ENCODE measurements around the gene CT47B1. TPM values are rescaled to one million over a fixed set of nuclear protein-coding genes. Genes with fewer than 3 reads are reported as not detected.

The CT47B1 gene
- total and polyA plus RNA-seq, 10 of the 15 experiments (the other 5 are each of a cell fraction or from before 2014, with no cell fraction given): not detected

DNA sequence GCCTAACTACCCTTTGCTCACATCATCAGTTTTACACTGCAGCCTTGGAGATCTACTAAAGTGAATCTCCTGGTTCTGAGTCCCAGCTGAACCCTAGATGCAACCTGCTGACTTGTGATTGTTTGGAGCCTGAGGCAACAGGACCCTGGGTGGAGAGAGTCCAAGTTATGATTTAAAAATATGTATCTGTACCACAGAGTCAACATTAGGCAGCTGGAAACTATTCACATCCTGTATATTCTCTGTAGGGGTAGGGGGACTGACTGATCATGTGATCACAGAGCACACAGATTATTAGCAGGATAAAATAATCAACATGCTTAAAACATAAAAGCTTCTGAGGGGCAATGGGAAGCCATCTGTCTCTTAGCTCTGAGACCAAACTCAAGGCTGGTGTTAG, 52.1 kb downstream of the CT47B1 start (continued):
- TF ChIP-seq RUNX3 (IDR thresholded peaks at IDR 0.05; ENCODE audit: low read length) (no peak), CEBPB (IDR thresholded peaks at IDR 0.05; ENCODE audit: borderline replicate concordance in 1 of 2, low read depth in 2 of 2, low read length in 2 of 2) (no peak), ZNF274 (IDR thresholded peaks at IDR 0.05; ENCODE audit: insufficient read depth, insufficient read length) (no peak), ZZZ3 (IDR thresholded peaks at IDR 0.05; ENCODE audit: control insufficient read depth, insufficient read length, low read depth) (no peak), IKZF1 (conservative IDR thresholded peaks at IDR 0.05) (no peak)

Small RNAs within 50 kb of the gene (small RNA-seq; reads per million reads assigned to genes)
- gene AC008162.1: not detected

Other genes starting within 250 kb of the CT47B1 start
Only the 7 nearest of the 13 such genes appear.
- not detected in 2 replicates for gene CT47A11, start 61.3 kb upstream of the CT47B1 start, total RNA-seq (2014; rRNA removed)
- not detected in 2 replicates for gene CT47A11, start 61.3 kb upstream of the CT47B1 start, total RNA-seq (2014; rRNA removed; fragmentation: Illumina TruSeq; extraction: Trizol)
- gene CT47A11, start 61.3 kb upstream of the CT47B1 start, total RNA-seq (2021): not detected in 2 replicates
- not detected in 2 replicates for gene CT47A11, start 61.3 kb upstream of the CT47B1 start, polyA plus RNA-seq (2011; rRNA removed)
- gene CT47A11, start 61.3 kb upstream of the CT47B1 start, polyA plus RNA-seq (2014; fragmentation: Illumina TruSeq; extraction: Trizol): not detected in 2 replicates
- gene CT47A11, start 61.3 kb upstream of the CT47B1 start, polyA plus RNA-seq (2014; fragmentation: Nextera tagmentation; extraction: Ambion mirVana): not detected
- gene CT47A11, start 61.3 kb upstream of the CT47B1 start, polyA plus RNA-seq (2014; rRNA removed): not detected in 2 replicates
- not detected for gene CT47A11, start 61.3 kb upstream of the CT47B1 start, polyA plus RNA-seq (2016; fragmentation: Nextera tagmentation; extraction: Ambion mirVana)
- not detected in 2 replicates for gene CT47A10, start 66.2 kb upstream of the CT47B1 start, total RNA-seq (2014; rRNA removed)
- gene CT47A10, start 66.2 kb upstream of the CT47B1 start, total RNA-seq (2014; rRNA removed; fragmentation: Illumina TruSeq; extraction: Trizol): not detected in 2 replicates
- not detected in 2 replicates for gene CT47A10, start 66.2 kb upstream of the CT47B1 start, total RNA-seq (2021)
- gene CT47A10, start 66.2 kb upstream of the CT47B1 start, polyA plus RNA-seq (2011; rRNA removed): not detected in 2 replicates
- gene CT47A10, start 66.2 kb upstream of the CT47B1 start, polyA plus RNA-seq (2014; fragmentation: Illumina TruSeq; extraction: Trizol): not detected in 2 replicates
- gene CT47A10, start 66.2 kb upstream of the CT47B1 start, polyA plus RNA-seq (2014; fragmentation: Nextera tagmentation; extraction: Ambion mirVana): not detected
- not detected in 2 replicates for gene CT47A10, start 66.2 kb upstream of the CT47B1 start, polyA plus RNA-seq (2014; rRNA removed)
- gene CT47A10, start 66.2 kb upstream of the CT47B1 start, polyA plus RNA-seq (2016; fragmentation: Nextera tagmentation; extraction: Ambion mirVana): not detected
- gene CT47A9, start 71.0 kb upstream of the CT47B1 start, total RNA-seq (2014; rRNA removed): not detected in 2 replicates
- gene CT47A9, start 71.0 kb upstream of the CT47B1 start, total RNA-seq (2014; rRNA removed; fragmentation: Illumina TruSeq; extraction: Trizol): not detected in 2 replicates
- gene CT47A9, start 71.0 kb upstream of the CT47B1 start, total RNA-seq (2021): not detected in 2 replicates
- gene CT47A9, start 71.0 kb upstream of the CT47B1 start, polyA plus RNA-seq (2011; rRNA removed): not detected in 2 replicates
- not detected in 2 replicates for gene CT47A9, start 71.0 kb upstream of the CT47B1 start, polyA plus RNA-seq (2014; fragmentation: Illumina TruSeq; extraction: Trizol)
- gene CT47A9, start 71.0 kb upstream of the CT47B1 start, polyA plus RNA-seq (2014; fragmentation: Nextera tagmentation; extraction: Ambion mirVana): not detected
- not detected in 2 replicates for gene CT47A9, start 71.0 kb upstream of the CT47B1 start, polyA plus RNA-seq (2014; rRNA removed)
- gene CT47A9, start 71.0 kb upstream of the CT47B1 start, polyA plus RNA-seq (2016; fragmentation: Nextera tagmentation; extraction: Ambion mirVana): not detected
- gene CT47A8, start 75.9 kb upstream of the CT47B1 start, total RNA-seq (2014; rRNA removed): not detected in 2 replicates
- not detected in 2 replicates for gene CT47A8, start 75.9 kb upstream of the CT47B1 start, total RNA-seq (2014; rRNA removed; fragmentation: Illumina TruSeq; extraction: Trizol)
- gene CT47A8, start 75.9 kb upstream of the CT47B1 start, total RNA-seq (2021): not detected in 2 replicates
- gene CT47A8, start 75.9 kb upstream of the CT47B1 start, polyA plus RNA-seq (2011; rRNA removed): not detected in 2 replicates
- gene CT47A8, start 75.9 kb upstream of the CT47B1 start, polyA plus RNA-seq (2014; fragmentation: Illumina TruSeq; extraction: Trizol): not detected in 2 replicates
- gene CT47A8, start 75.9 kb upstream of the CT47B1 start, polyA plus RNA-seq (2014; fragmentation: Nextera tagmentation; extraction: Ambion mirVana): not detected
- not detected in 2 replicates for gene CT47A8, start 75.9 kb upstream of the CT47B1 start, polyA plus RNA-seq (2014; rRNA removed)
- not detected for gene CT47A8, start 75.9 kb upstream of the CT47B1 start, polyA plus RNA-seq (2016; fragmentation: Nextera tagmentation; extraction: Ambion mirVana)
- gene CT47A7, start 80.7 kb upstream of the CT47B1 start, total RNA-seq (2014; rRNA removed): not detected in 2 replicates
- gene CT47A7, start 80.7 kb upstream of the CT47B1 start, total RNA-seq (2014; rRNA removed; fragmentation: Illumina TruSeq; extraction: Trizol): not detected in 2 replicates
- not detected in 2 replicates for gene CT47A7, start 80.7 kb upstream of the CT47B1 start, total RNA-seq (2021)
- not detected in 2 replicates for gene CT47A7, start 80.7 kb upstream of the CT47B1 start, polyA plus RNA-seq (2011; rRNA removed)
- gene CT47A7, start 80.7 kb upstream of the CT47B1 start, polyA plus RNA-seq (2014; fragmentation: Illumina TruSeq; extraction: Trizol): not detected in 2 replicates
- not detected for gene CT47A7, start 80.7 kb upstream of the CT47B1 start, polyA plus RNA-seq (2014; fragmentation: Nextera tagmentation; extraction: Ambion mirVana)
- gene CT47A7, start 80.7 kb upstream of the CT47B1 start, polyA plus RNA-seq (2014; rRNA removed): not detected in 2 replicates
- gene CT47A7, start 80.7 kb upstream of the CT47B1 start, polyA plus RNA-seq (2016; fragmentation: Nextera tagmentation; extraction: Ambion mirVana): not detected
- gene CT47A6, start 85.6 kb upstream of the CT47B1 start, total RNA-seq (2014; rRNA removed): not detected in 2 replicates
- gene CT47A6, start 85.6 kb upstream of the CT47B1 start, total RNA-seq (2014; rRNA removed; fragmentation: Illumina TruSeq; extraction: Trizol): not detected in 2 replicates
- not detected in 2 replicates for gene CT47A6, start 85.6 kb upstream of the CT47B1 start, total RNA-seq (2021)
- not detected in 2 replicates for gene CT47A6, start 85.6 kb upstream of the CT47B1 start, polyA plus RNA-seq (2011; rRNA removed)
- not detected in 2 replicates for gene CT47A6, start 85.6 kb upstream of the CT47B1 start, polyA plus RNA-seq (2014; fragmentation: Illumina TruSeq; extraction: Trizol)
- not detected for gene CT47A6, start 85.6 kb upstream of the CT47B1 start, polyA plus RNA-seq (2014; fragmentation: Nextera tagmentation; extraction: Ambion mirVana)
- not detected in 2 replicates for gene CT47A6, start 85.6 kb upstream of the CT47B1 start, polyA plus RNA-seq (2014; rRNA removed)
- not detected for gene CT47A6, start 85.6 kb upstream of the CT47B1 start, polyA plus RNA-seq (2016; fragmentation: Nextera tagmentation; extraction: Ambion mirVana)
- not detected in 2 replicates for gene CT47A5, start 90.5 kb upstream of the CT47B1 start, total RNA-seq (2014; rRNA removed)
- not detected in 2 replicates for gene CT47A5, start 90.5 kb upstream of the CT47B1 start, total RNA-seq (2014; rRNA removed; fragmentation: Illumina TruSeq; extraction: Trizol)
- not detected in 2 replicates for gene CT47A5, start 90.5 kb upstream of the CT47B1 start, total RNA-seq (2021)
- gene CT47A5, start 90.5 kb upstream of the CT47B1 start, polyA plus RNA-seq (2011; rRNA removed): not detected in 2 replicates
- gene CT47A5, start 90.5 kb upstream of the CT47B1 start, polyA plus RNA-seq (2014; fragmentation: Illumina TruSeq; extraction: Trizol): not detected in 2 replicates
- not detected for gene CT47A5, start 90.5 kb upstream of the CT47B1 start, polyA plus RNA-seq (2014; fragmentation: Nextera tagmentation; extraction: Ambion mirVana)
- not detected in 2 replicates for gene CT47A5, start 90.5 kb upstream of the CT47B1 start, polyA plus RNA-seq (2014; rRNA removed)
- gene CT47A5, start 90.5 kb upstream of the CT47B1 start, polyA plus RNA-seq (2016; fragmentation: Nextera tagmentation; extraction: Ambion mirVana): not detected

All from GM12878 (cell line).